GM19023 (cell line): ENCODE results near the gene PITX3.
"Not testable (repeated sequence)": the region's sequence is repeated elsewhere in the genome, so short reads cannot be mapped to it uniquely, and the experiment has no call there.

Experiments
- ATAC-seq: cut with Tn5 transposase; IDR thresholded peaks from one replicate; pipeline ENCODE4 v1.9.1; 2021; ENCODE audit warnings: mild to moderate bottlenecking, moderate library complexity; ENCODE audit not compliant: unreplicated experiment

Gene PITX3

DNA sequence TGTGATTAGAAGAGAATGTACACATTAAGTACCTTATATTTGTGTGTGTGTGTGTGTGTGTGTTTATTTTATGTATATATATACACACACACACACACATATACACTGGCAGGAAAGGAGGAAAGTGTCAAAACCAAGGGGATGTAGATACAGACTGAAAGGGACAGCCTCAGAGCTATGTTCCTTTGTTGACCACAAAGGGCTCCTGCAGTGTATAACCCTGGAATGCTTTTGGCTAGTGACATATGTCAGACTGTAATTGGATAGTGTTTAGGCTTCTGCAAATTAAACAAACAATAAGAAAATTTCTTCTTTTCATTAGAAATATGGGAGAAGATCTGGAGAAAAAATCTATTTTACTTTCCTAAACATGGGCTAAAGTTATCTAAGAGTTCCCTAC, 19.9 kb upstream of the PITX3 start:
- ATAC-seq: no peak

GRCh38 chr10:102255404-102255803, 14.1 kb upstream of the PITX3 start:
- no peak for ATAC-seq

DNA sequence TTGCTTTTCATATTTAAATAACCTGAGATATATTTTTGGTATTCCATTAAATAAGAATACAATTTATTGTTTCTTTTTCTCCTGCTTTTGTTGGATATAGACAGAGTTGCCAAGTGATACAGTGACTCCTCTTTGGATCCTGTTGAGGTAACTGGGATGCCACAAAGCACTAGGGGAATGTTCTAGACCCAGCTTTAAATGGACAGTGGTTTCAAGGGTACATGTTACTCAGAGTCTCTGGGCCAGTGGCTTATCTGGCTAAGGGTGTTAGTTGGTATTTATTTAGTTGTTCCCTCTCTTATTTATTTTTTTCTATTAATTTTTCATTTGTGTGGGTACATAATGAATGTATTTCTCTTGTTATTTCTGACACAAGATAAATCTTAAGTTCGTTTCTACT, 13.1 kb upstream of the PITX3 start:
- no peak for ATAC-seq

DNA sequence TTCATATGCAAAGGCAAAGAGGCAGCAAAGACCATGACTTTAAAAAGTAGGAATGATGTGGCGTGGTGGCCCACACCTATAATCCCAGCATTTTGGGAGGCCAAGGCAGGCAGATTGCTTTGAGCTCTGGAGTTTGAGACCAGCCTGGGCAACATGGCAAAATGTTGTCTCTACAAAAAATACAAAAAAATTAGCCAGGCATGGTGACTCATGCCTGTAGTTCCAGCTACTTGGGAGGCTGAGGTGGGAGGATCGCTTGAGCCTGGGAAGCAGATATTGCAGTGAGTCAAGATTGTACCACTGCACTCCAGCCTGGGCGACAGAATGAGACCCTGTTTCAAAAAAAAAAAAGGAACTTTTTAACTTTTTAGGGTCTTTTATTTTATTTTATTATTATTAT, 11.2 kb upstream of the PITX3 start:
- ATAC-seq: not testable (repeated sequence)

GRCh38 chr10:102247734-102248133, 6.4 kb upstream of the PITX3 start:
- ATAC-seq: no peak

DNA sequence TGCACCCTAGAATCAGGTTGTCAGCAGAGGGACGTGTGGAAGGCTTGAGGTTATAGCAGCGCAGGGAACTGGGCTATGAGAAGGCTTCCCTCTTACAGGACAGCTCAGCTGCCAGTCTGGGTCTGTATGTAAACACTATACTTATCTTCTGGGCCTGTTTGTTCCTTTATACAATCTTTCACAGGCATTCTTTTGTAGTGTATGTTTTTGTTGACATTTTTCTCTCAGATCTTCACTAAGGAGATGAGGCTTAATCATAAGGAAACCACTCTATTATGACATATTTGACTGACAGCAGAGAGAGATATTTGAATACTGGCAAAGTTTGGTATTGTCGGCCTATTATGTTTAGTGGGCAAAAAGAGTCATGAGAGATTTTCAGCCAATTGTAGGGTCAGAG, 4.9 kb upstream of the PITX3 start:
- ATAC-seq: no peak

GRCh38 chr10:102245932-102246251, 4.6 kb upstream of the PITX3 start:
- ATAC-seq: no peak

GRCh38 chr10:102245082-102245931, 4.0 kb upstream of the PITX3 start, which contains the start of gene GBF1:
GBF1 (plus strand) TSS chr10:102245532; CDS start chr10:102258939, 13,407 bp downstream.
- ATAC-seq: peak; percentile 89

DNA sequence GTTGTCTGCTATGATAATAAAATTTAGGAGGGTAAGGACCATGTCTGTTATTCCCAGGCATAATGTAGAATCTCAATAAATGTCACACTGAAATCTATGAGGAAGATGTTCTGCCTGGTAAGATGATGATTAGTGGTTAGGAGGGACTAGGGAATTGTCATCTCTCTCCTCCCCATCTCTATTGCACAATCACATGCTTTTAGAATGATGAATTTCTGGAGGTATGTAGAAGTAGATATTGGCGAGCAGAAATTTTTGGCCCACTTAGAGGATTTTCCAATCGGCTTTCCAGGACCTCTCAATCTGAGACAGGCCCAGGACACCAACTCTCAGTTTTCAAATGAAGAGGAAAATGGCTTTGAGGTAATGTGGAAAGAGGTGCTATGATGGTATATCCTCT, 2.0 kb upstream of the PITX3 start:
- ATAC-seq: no peak

DNA sequence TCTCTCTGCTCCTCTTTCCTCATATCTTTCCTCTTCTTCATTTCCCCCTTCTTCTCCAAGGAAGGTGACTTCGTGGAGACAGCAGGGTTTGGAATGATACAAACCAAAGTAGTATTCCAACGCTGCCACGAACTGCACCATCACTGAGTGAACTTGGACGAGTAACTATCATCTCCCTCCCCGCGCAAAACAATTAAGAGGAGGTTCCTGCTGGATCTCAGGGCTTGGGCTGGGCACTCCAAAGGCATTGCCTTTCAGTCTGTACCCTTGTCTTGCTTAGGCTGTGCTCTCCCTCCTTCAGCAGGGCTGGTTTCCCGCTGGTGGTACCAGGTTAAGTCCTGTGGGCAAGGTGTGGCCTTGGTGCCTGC, 790 bp upstream of the PITX3 start:
- ATAC-seq: no peak

GRCh38 chr10:102241032-102241443, 274 bp downstream of the PITX3 start:
- ATAC-seq: no peak

DNA sequence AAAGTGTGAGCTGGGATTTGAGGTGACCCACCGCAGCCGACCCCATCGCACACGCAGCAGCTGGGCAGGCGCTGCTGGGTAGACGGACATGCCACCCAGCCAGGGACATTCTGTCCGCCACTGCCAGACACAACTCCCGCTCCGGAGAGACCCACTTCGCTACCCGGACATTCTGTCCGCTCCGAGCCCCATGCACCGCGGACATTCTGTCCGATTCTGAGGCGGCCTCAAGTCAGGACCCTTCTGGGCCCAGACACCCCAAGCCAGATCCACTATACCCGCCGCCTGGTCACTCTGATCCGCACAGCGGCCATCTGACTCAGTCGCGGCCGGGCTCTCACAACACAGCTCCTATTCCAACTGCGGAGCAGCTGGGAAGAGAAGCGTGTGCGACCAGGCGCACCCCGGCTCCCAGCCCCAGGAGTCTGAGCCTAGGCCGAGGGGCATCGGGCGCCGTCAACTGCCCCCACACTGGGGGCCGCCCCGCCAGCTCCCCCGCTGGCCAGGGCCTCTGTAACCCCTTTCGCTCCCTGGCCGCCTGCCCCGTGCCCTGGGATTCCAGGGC, 763 bp downstream of the PITX3 start:
- ATAC-seq: no peak

DNA sequence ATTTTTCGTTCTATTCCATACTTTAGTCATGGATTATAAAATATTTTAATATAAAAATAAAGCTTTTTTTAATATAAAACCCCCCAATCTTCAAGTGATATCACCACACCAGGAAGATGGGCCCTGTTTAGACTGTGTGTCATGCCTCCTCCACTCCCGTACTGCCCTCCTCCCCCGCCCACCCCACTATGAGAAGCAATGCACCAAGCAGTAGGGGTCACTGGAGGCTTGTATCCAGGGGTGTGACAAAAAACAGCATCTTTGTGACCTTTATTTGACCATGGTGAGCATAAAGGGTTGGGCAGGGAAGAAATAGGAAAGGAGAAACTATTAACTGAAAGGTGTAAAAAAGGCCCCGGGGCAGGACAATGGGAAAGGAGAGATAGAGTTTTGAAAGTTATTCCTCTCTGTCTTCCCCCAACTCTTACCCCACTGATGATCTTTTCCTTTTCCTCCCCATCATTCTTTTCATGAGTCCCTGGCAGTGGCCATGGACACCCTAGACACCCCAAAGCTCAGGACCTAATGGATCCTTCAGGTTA, 3.5 kb downstream of the PITX3 start:
- no peak for ATAC-seq

DNA sequence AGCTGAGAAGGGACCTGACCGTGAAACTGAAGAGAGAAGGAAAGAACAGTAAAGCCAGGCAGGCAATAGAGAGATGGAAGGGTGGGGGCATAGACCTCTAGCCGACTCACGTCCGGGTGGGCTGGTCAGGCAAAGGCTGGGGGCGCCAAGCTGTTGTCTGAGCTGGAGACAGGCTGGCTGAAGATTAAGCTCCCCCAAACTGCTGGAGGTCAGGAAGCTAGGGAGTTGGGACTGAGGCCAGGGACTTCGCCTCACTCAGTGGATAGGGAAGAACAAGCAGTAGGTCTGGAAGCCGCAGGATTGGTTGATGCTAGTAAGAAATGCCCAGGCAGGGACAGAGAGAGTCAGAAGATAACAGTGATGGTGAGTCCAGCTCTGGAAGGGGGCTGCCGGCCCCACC, 5.3 kb downstream of the PITX3 start:
- ATAC-seq: no peak

- ATAC-seq: no peak
Observed at GRCh38 chr10:102235598-102235920, 5.8 kb downstream of the PITX3 start.

DNA sequence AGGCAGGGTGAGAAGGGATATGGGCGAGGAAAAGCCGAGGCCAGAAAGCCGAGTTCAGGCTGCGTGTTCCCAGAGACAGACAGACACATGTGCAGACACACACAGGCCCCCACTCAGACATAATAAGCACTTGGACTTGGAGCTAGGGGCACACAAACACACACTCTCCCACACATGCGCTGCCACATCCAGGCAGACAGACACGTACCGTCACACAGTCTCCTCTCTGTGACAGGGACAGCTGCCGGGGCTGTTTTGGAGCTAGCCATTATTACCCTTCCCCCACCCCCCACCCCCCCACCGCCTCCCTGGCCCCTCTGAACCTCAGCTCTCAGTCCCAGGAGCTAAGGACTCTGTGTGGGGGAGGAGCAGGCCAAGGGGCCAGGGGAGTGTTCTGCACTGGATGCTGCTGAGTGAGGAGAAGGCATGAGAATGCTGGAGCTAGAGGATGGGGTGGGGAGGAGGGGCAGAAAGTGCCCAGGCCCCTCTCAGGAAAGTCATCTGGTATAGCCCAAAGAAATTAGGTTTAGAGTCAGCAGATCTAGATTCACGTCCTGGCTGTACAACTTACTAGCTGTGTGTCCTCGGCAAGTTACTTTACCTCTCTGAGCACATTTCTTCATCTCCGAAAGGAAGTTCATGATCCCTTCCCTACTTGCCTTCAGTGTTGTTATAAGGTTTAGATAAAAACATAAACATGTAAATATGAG, 6.3 kb downstream of the PITX3 start:
- ATAC-seq: no peak

GRCh38 chr10:102233997-102234396, 7.3 kb downstream of the PITX3 start:
- no peak for ATAC-seq

- ATAC-seq: no peak
Observed at GRCh38 chr10:102231357-102232318, 9.7 kb downstream of the PITX3 start.

DNA sequence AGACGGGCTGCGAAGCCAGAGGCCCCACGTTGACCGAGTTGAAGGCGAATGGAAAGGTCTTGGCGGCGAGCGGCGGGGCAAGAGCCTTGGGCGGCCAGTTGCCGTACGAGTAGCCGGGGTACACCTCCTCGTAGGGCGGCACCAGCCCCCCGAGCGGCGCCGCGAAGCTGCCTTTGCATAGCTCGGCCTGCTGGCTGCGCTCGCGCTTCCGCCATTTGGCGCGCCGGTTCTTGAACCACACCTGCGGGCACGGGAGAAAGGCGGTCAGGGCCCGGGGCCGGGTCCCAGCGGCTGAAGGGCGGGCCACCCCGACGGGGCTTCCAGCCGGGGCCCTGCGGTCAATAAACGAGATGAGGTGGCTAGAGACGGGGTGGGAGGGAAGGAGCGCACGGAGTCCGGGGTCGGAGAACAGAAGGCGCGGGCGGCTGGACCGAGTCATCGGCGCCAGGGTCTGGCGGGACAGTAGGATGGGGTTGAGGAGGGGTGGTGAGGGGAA, 10.4 kb downstream of the PITX3 start:
- ATAC-seq: no peak

GRCh38 chr10:102230264-102230860, 10.9 kb downstream of the PITX3 start:
- ATAC-seq: no peak
